ENCODE data around the gene ITPKB. TPM values are rescaled to one million over a fixed set of nuclear protein-coding genes. Genes with fewer than 3 reads are reported as not detected.
A peak's percentile ranks its signal among the peaks of the same experiment; 100 is the strongest.
"Not testable (repeated sequence)": the region's sequence is repeated elsewhere in the genome, so short reads cannot be mapped to it uniquely, and the experiment has no call there.

The ITPKB gene
- total RNA-seq, 1 experiment from 2014 or later, result 1.9 TPM

DNA sequence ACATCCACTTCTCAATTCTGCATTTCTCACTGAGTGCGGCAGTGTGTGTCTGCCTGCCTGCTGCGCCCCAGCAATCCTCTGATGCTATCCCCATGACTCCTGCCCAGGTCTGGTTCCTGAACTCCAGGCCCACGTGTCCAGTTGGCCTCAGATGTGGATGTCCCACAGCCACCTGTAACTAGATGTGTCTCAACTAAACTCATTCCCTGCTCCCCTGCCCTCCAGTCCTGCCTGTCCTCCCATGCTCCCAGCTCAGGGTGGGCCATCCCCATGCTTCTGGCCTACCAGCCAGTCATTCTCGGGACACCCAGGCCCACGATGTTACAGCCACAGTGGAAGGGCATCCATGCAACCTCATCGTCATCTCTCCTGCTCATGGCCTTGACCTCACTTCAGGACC, 113.8 kb downstream of the ITPKB start:
- DNase-seq (ENCODE audit: low spot score), result no peak

DNA sequence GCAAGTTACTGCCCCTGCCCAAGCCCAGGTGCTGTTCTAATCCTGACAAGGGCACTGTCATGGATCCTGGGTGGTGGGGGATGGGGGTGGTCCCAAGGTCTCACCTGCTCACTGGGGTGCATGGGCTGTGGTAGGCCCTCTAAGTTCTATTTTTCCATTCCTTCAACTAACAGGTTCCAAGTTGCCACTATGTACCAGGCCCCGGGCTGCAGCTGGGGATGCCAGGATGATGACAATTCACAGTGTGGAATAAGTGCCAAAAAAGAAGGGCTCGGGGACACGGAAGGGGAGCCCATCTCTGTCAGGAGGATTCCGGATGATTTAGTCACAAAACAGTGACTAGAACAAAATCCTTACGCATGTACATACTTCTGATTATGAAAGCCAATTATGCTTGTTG, 114.6 kb downstream of the ITPKB start:
- DNase-seq (ENCODE audit: low spot score), result peak; percentile 45

DNA sequence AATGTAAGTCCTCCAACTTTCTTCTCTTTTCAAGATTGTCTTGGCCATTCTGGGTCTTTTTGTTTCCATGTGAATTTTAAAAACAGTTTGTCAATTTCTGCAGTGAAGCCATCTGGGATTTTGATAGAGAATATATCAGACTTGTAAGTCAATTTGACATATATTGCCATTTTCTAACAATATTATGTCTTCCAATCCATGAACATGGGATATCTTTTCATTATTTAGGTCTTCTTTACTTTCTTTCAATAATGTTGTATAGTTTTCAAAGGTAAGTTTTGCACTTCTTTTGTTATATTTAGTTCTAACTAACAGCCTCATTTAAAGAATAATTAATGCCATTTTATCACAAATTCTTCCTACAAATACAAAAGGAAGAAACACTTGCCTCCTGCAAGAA, 117.1 kb downstream of the ITPKB start:
- DNase-seq (ENCODE audit: low spot score), result no peak

DNA sequence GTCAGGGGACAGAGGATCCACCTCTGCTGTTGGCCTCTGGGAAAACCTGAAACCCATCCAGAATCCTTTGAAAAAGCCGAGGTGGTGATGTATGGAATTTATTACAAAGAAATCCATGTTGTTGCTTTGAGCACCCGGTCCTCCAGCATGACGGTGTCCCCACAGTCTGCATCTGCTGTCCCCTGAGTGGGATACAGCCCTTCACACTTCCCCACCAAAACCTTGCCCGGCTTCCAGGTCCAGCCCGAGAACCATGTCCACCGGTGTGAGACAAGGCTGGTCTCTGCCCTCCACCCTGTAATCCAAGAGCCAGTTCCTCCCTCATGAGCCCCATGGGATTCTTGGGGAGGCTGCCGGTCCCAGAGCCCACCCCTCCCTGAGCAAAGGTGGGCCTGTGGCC, 120.1 kb downstream of the ITPKB start:
- DNase-seq (ENCODE audit: low spot score), result no peak

DNA sequence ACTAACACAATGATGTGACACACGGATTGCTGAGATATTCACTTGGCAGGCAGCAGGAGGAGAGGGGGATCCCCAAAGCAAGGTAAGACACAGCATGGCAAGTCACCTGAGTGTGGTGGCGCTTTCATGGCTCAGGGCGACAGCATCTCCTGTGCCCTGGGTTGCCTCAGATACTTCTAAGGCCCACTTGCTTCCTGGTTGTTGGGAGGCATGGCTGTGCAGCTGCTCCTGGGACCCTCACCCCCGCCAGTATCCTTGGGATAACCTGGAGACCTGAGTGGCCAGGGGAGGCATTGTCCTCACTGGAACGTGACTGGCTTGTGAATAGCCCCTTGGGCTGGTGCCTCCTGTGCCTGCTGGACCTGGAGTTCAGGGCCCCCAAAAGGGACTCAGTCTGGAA, 120.7 kb downstream of the ITPKB start:
- no peak for DNase-seq (ENCODE audit: low spot score)

DNA sequence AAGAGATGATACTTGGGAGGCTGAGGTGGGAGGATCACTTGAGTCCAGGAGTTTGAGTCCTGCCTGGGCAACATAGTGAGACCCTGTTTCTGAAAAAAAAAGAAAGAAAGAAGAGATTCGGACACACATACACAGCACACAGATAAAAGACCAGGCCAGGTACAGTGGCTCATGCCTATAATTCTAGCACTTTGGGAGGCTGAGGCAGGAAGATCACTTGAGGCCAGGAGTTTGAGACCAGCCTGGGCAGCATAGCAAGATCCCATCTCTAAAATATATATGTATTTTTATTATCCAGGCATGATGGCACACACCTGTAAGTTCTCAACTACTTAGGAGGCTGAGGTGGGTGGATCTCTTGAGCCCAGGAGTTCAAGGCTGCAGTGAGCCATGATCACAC, 121.4 kb downstream of the ITPKB start:
- not testable (repeated sequence) for DNase-seq (ENCODE audit: low spot score)

DNA sequence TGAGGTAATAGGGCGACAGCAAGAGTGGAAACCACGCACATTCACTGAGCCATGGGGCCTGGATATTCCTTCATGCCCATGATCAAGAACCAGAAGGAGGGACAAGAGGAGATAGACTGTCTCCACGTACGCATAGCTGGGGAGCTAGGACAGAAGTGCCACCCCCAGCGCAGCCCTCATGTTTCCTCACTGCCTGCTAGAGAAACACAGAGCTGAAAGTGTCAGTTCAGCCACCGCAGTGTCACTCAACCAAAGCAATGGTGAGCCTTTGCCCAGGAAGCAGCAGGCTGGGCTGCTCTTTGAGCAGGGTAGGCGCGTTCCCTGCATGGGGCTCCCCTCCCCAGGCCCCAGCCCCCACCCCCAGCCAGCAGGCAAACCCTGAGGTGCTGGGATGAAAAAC, 122.0 kb downstream of the ITPKB start:
- no peak for DNase-seq (ENCODE audit: low spot score)

DNA sequence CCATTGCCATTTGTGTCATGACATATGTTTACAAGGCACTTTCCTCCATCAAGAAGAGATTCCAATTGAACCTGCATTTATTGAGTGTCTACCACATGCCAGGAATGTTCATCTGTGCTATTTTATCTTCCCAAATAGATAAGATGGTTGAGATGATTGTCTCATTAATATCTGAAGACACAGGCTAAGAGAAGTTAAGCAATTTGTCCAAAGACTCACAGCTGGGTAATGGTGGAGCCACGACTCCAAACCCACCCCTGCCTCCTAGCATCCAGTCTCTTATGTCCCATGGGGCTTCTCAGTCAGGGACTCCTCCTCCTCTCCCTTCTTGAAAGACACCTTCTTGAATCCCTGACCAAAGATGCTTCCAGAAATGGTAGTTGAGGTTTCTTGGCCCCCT, 122.4 kb downstream of the ITPKB start:
- DNase-seq (ENCODE audit: low spot score), result no peak

DNA sequence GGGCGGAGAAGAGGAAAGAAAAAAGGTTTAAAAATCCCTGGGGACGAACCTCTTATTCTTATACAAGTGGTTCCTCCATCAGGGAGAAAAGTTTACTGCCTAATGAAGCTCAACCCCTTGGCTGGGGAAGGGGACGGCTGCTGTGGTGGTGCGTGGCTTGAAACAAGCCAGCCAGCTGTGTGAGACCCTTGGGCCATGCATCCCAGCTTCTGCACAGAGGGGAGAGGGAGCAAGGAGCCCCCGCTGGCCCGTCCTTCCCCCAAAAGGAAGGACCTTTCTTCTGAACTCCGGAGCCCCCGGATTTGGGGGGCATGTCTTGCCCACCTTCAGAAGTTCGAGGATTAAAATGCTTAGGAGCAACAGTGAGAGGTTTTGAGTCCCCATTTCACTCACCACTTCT, 123.2 kb downstream of the ITPKB start:
- DNase-seq (ENCODE audit: low spot score), result no peak

DNA sequence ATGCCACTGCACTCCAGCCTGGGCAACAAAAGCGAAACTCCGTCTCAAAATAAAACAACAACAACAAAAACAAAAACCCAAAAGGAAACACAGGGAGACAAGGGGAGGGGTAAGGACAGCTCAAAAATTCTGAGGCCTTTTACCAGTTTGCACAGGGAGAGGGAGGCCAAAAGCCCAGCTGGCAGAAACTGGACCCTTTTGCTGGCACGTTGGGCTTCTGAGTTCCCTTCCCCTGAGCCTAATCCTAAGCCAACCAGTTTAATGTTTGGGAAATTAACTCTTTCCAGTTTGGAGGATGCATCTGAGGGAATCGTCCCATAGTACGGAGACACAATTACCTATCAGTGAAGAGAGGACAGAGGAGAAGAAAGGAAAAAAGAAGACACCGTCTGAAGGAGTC, 127.1 kb downstream of the ITPKB start:
- not testable (repeated sequence) for DNase-seq (ENCODE audit: low spot score)

DNA sequence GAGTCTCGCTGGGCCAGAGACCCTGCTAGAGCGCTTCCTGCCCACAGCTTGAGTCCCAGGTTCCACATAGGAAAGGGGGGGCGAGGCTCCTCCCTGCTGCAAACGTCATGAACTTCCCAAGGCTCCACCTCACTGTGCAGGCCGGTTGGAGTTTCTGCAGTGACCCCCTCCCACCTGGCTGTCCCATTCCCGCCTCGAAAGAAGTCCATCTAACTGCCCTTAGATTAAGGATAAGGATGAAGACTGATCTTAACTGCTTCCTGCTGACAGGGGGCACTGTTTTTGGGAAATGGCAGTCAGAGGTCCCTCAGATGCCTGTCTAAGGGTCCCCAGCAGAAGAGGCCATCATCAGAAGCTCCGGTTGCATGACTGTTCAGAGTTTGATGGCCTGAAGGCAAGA, 127.8 kb downstream of the ITPKB start:
- DNase-seq (ENCODE audit: low spot score), result no peak

DNA sequence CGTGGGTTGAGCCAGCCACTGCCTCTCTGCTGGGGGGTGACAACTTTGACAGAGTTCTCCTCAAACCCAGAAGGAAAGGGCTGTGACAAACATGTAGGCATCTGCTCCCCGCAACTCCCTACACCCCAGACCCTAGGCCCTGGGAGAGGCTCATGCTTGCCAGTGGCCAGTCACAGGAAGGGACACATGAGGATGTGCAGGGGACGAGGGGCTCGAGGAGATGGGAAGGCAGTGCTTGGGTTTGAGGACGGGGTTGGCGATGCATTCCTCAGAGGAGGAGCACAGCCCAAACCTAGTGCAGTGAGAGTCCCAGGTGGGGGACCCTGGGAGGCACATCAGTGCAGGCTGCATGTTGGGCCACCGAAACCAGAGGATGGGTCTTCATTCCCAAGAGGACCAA, 128.4 kb downstream of the ITPKB start:
- DNase-seq (ENCODE audit: low spot score), result no peak

DNA sequence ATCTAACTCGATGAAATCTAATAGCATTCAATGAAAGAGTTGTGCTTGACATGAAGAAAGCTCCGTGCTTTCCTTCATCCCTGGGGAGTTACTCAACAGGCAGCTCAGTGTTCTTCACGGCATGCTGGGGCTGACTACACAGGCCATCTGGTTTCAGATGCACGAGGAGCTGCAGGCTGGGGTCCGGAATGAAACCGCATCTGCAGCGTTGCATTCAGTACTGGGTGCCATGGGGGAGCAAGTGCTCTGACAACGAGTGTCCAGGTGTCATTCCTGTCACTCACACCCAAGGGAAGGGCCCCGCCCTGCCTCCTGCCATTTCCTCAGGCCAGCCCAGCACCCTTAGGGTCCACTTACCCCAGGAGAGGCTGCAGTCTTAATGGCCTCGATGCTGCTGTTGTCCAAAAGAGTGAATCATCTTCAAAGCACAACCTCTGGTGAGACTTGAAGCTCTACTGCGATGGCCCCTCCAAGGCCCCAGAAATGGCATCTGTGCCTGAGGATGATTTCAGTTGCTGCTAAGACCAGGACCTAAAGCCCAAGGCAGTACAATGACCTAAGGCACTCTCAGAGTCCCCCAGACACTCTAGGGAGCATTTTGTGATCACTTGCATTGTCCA, 129.1 kb downstream of the ITPKB start:
- no peak for DNase-seq (ENCODE audit: low spot score)

DNA sequence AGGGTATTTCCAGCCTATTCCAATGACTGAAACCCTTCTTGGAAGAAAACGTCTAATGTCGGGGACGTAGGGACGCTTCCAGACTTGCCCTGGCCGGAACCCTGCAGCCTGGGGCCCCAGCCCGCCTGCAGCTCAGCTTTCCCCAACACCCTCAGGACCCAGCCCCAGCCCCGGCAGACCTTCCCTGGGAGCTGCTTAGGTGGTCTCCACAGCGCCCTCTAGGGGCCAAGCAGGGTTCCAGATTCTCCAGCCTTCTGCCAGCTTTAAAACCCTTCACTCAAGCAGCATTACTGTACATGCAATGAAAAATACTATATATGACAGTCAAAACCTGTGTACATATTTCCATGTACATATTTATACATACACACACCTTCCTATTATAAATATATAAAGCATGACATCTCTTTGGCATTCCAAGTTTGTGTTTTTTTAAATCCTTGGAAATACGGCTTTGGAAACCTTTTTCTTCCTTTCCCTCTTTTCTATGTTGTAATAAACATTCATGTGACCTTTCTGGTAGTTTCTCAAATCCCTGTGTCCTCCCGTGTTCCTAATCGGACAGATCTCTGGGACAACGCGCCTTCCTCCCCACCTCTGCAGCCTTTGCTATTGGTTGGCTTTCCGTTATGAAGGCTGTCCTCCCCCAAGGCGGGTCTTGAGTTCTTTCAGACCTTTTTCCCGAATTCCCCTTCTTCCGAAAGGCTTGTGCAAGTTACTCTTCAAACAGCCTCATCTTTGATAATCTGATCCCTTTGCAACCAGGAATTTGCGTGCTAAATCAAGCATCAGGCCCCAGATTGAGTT, 130.2 kb downstream of the ITPKB start:
- DNase-seq (ENCODE audit: low spot score), result peak; percentile 51

DNA sequence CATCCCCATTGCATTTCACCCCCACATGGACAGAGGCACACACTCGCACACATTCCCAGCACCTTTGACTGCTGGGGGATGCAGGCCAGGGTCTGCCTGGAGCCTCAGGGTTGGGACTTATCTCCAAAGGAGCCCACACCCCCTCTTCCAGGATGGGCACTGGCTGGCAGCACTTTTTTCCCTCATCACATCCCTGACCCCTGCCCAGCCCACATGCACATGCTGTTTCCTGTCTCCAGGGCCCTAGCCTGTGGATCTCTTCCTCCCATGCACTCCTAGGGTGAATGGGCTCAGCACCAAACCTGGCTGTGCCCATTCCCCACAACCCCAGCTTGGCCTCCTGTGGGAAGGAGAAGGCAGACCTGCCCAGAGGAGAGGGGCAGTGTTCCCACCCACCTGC, 131.3 kb downstream of the ITPKB start:
- no peak for DNase-seq (ENCODE audit: low spot score)

DNA sequence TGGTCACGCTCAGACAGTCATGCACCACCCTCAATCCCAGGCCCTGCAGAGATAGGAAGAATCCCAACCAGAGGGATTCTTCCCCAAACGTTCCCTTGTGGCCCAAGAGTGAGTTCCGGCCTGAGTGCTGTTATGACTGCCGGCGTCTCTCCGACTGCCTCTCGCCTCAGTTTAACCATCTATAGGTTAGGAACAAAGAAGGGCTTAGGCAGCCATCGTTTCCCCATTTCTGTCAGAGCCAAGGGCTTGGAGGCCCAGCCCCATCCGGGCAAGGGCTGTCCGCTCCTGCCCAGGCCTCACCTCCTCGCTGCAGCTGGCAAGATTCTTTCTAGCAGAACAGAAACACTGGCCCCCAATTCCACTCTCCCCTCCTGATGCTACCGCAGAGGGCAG, 131.8 kb downstream of the ITPKB start:
- DNase-seq (ENCODE audit: low spot score), result no peak

DNA sequence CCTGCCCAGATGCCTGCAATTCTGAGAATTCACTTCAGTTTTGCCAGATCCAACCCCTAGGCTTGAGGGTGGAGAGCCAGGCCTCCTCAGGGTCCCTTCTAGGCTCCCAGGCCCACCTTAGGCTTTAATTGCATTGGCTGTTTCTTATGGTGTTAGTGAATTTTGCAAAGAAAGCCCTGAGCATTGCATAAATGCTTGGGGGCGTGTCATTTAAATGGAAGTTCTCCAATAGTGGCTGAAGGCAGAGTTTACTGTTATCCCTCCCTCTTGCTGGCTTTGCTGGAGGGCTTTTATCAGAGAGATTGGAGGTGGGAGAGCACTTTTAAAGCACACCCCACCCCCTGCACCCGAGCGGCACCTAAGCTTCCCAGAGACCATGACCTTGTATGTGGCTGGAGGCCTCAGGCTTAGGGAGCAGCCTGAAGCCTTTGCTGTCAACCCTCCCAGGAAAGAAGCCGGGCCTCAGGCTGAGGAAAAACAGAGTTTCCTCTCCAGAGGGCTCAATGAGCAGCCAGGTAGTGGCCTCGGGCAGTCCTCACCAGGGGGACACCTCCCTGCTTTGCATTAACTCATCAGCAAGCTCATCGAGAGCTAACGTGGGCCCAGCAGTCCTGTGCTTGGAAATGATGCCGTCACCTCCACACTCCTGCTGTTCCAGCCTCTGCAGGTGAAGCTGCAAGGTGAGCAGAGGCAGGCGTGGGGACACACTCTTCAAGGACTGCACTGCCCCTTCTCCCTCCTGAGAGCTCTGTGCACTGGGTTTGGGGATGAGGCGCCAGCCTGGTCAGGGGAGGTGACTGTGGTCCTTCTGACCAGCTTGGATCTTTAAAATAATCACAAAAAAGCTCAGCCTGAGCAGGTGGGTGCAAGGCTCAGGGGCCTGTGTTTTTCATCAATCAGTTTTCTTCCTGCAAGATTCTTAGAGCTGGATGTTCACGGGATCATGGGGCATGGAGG, 132.5 kb downstream of the ITPKB start:
- no peak for DNase-seq (ENCODE audit: low spot score)

DNA sequence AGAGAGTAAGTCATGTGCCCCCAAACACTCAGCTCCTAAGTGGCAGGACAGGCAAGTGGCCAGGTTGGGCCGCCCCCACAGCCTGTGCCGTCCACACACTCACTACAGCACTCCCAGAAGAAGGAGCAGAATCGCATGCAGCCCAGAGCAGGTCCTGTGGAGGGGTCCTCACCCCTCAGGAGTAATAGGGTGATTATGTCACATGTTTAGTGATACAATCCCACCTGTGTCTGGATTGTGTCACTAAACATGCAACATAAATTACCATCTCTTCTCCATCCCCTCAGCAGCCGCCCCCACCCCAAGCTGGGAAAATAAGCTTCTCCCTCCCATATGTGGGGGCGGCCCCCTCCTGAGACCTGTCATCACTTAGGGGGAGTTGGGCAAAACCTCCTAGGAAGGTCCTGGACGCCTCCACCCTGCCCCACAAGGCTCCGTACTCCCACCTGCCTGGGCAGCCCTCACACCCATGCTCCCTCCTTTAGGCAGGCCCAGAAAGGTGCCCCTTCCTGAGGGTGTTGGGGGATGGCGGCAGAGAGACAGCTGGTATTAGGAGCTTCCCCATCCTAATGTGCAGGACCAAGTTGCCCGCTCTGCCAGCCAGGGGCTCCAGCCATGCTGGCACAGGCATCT, 133.6 kb downstream of the ITPKB start:
- DNase-seq (ENCODE audit: low spot score), result no peak

DNA sequence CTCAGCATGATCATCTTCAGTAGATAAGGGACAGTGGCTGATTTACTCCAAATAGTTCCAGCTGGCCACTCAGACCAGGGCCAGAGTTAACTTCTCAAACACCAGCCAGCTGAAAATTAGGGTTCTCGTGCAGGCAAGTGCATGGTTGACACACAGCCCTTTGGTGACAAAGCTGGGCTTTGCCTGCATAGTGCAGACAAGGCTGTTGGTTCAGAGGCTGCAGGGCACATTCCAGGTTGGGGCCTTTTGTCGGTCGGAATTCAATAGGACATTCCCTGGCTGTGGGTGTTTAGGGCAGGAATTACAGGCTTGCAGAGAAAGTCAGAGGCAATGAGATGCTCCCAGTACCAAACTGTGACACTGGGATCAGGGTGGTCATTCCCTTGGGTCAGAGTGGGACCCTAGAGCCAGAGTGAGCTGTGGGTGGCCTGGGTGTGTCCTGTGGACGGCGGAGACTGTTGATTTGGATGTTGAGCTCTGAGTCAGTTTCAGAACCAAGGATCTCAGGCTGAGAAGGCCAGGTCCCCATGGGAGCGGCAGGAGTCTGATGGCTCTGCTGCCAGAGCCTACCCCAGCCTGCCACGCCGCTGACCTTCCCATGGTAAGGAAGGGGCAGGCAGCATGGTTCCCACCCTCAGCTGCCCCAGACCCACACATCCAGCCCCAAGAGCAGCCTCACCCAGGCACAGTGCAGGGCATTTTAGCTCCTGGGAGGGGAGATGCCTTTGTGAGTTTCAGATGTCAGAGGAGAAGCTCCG, 134.3 kb downstream of the ITPKB start:
- DNase-seq (ENCODE audit: low spot score), result no peak

DNA sequence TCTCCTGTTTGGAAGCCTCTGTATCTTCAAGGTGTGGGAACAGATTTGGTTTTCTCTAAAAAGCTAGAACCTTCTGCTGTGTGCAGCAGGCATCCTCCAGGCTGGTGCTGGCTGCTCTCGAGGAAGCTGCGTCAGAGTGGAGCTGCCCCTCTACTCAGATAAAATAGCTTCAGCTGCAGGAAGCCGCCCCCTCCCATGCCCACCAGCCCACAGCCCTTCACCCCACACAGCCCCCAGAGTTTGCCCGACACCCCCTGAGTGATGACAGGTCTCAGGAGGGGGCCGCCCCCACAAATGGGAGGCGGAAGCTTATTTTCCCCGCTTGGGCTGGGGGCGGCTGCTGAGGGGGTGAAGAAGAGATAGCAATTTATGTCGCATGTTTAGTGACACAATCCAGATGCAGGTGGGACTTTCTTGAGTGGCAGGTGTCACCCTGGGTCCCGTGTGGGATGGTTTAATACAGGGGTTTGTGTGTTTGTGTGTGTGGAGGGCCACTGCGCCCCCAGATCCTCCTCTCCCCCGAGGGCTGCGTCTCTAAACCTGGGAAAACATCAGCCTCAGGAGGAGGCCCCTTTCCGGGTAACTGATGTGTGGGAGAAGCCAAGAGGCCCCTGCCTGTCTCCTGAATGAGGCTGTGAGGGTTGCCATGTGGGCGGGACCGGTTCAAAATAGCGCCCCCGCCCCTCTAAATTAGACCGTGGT, 135.1 kb downstream of the ITPKB start:
- DNase-seq (ENCODE audit: low spot score), result no peak

Measured in A172 (cell line).